T-helper 2 cell (primary cell): ENCODE results near the gene CNTNAP2.
"Not testable (repeated sequence)": the region's sequence is repeated elsewhere in the genome, so short reads cannot be mapped to it uniquely, and the experiment has no call there.

ENCODE experiments used
- DNase-seq, 5 experiments: peaks; one replicate each; pipeline versions ENCODE4 v3.0.0 to v3.0.0-alpha.2; 2012 to 2022

Gene CNTNAP2

GRCh38 chr7:147047696-147048095 lies 931.1 kb downstream of the CNTNAP2 start:
- DNase-seq = no peak

- no peak for DNase-seq
Measured at GRCh38 chr7:147048864-147049263, 932.3 kb downstream of the CNTNAP2 start.

GRCh38 chr7:147052818-147053217 lies 936.2 kb downstream of the CNTNAP2 start:
- no peak for DNase-seq

- no peak for DNase-seq
Measured at GRCh38 chr7:147053746-147054145, 937.1 kb downstream of the CNTNAP2 start.

- no peak for DNase-seq
Measured at GRCh38 chr7:147060070-147060469, 943.5 kb downstream of the CNTNAP2 start.

- no peak for DNase-seq
Measured at GRCh38 chr7:147062897-147063296, 946.3 kb downstream of the CNTNAP2 start.

- DNase-seq = no peak
Measured at GRCh38 chr7:147068842-147069241, 952.2 kb downstream of the CNTNAP2 start.

- DNase-seq = no peak
Measured at GRCh38 chr7:147069771-147070170, 953.2 kb downstream of the CNTNAP2 start.

- DNase-seq = no peak
Measured at GRCh38 chr7:147070886-147071285, 954.3 kb downstream of the CNTNAP2 start.

- DNase-seq = no peak
Measured at GRCh38 chr7:147071536-147071935, 954.9 kb downstream of the CNTNAP2 start.

GRCh38 chr7:147078312-147078711 lies 961.7 kb downstream of the CNTNAP2 start:
- no peak for DNase-seq

- no peak for DNase-seq
Measured at GRCh38 chr7:147079083-147079482, 962.5 kb downstream of the CNTNAP2 start.

- DNase-seq = no peak
Measured at GRCh38 chr7:147079921-147080420, 963.4 kb downstream of the CNTNAP2 start.

- no peak for DNase-seq
Measured at GRCh38 chr7:147081117-147081516, 964.5 kb downstream of the CNTNAP2 start.

- no peak for DNase-seq
Measured at GRCh38 chr7:147089051-147089461, 972.5 kb downstream of the CNTNAP2 start.

- no peak for DNase-seq
Measured at GRCh38 chr7:147089608-147090007, 973.0 kb downstream of the CNTNAP2 start.

- DNase-seq = no peak
Measured at GRCh38 chr7:147096629-147097028, 980.0 kb downstream of the CNTNAP2 start.

GRCh38 chr7:147103224-147103623 lies 986.6 kb downstream of the CNTNAP2 start:
- no peak for DNase-seq

- no peak for DNase-seq
Measured at GRCh38 chr7:147106746-147107145, 990.1 kb downstream of the CNTNAP2 start.

- DNase-seq = not testable (repeated sequence)
Measured at GRCh38 chr7:147114525-147114924, 997.9 kb downstream of the CNTNAP2 start.

GRCh38 chr7:147136352-147136751 lies 1019.8 kb downstream of the CNTNAP2 start:
- DNase-seq = no peak

- DNase-seq = no peak
Measured at GRCh38 chr7:147145194-147145593, 1028.6 kb downstream of the CNTNAP2 start.

- no peak for DNase-seq
Measured at GRCh38 chr7:147146169-147146568, 1029.6 kb downstream of the CNTNAP2 start.

GRCh38 chr7:147151661-147152060 lies 1035.1 kb downstream of the CNTNAP2 start:
- DNase-seq = no peak

GRCh38 chr7:147153571-147153970 lies 1037.0 kb downstream of the CNTNAP2 start:
- no peak for DNase-seq

- DNase-seq = no peak
Measured at GRCh38 chr7:147161405-147161804, 1044.8 kb downstream of the CNTNAP2 start.
